HG03520 (cell line): ENCODE measurements around the gene SLC17A7.

Source experiments
- ATAC-seq: cut with Tn5 transposase; IDR thresholded peaks from one replicate; pipeline ENCODE4 v1.9.1; 2021; ENCODE audit warnings: mild to moderate bottlenecking, moderate library complexity; ENCODE audit not compliant: unreplicated experiment

The SLC17A7 gene

GRCh38 chr19:49411681-49412326 lies 29.5 kb downstream of the SLC17A7 start:
- ATAC-seq = no peak

- ATAC-seq = no peak
These were observed 31.8 kb downstream of the SLC17A7 start for GRCh38 chr19:49409441-49410029.

GRCh38 chr19:49408816-49409440 lies 32.4 kb downstream of the SLC17A7 start:
- no peak for ATAC-seq

GRCh38 chr19:49407482-49408015 lies 33.8 kb downstream of the SLC17A7 start:
- ATAC-seq = no peak

GRCh38 chr19:49407079-49407478 lies 34.2 kb downstream of the SLC17A7 start:
- ATAC-seq = no peak

- ATAC-seq = no peak
These were observed 37.7 kb downstream of the SLC17A7 start for GRCh38 chr19:49403404-49404187.

- ATAC-seq = no peak
These were observed 41.3 kb downstream of the SLC17A7 start for GRCh38 chr19:49400029-49400428.

GRCh38 chr19:49398931-49399330 lies 42.4 kb downstream of the SLC17A7 start:
- no peak for ATAC-seq

GRCh38 chr19:49398001-49398615 lies 43.2 kb downstream of the SLC17A7 start:
- ATAC-seq = no peak

GRCh38 chr19:49396738-49397505 lies 44.4 kb downstream of the SLC17A7 start:
- no peak for ATAC-seq

- no peak for ATAC-seq
These were observed 45.5 kb downstream of the SLC17A7 start for GRCh38 chr19:49395581-49396407.

- no peak for ATAC-seq
These were observed 47.4 kb downstream of the SLC17A7 start for GRCh38 chr19:49393881-49394280.

- no peak for ATAC-seq
These were observed 49.5 kb downstream of the SLC17A7 start for GRCh38 chr19:49391581-49392399.

GRCh38 chr19:49390929-49391359 lies 50.4 kb downstream of the SLC17A7 start:
- ATAC-seq = no peak

GRCh38 chr19:49390131-49390928 lies 51.0 kb downstream of the SLC17A7 start:
- ATAC-seq = no peak

GRCh38 chr19:49389406-49389805 lies 51.9 kb downstream of the SLC17A7 start:
- no peak for ATAC-seq

- no peak for ATAC-seq
These were observed 53.4 kb downstream of the SLC17A7 start, which contains the start of gene KASH5 for GRCh38 chr19:49387936-49388372. Gene KASH5, plus strand, starts transcription at chr19:49388249. Its CDS starts 2,635 bp downstream, at chr19:49390884.
